ENCODE measurements around the gene FN1. TPM values are rescaled to one million over a fixed set of nuclear protein-coding genes. Genes with fewer than 3 reads are reported as not detected.

Gene FN1
- polyA plus RNA-seq, 2 of the 4 experiments (the other 2 are of a cell fraction) = 203 to 500 TPM

DNA sequence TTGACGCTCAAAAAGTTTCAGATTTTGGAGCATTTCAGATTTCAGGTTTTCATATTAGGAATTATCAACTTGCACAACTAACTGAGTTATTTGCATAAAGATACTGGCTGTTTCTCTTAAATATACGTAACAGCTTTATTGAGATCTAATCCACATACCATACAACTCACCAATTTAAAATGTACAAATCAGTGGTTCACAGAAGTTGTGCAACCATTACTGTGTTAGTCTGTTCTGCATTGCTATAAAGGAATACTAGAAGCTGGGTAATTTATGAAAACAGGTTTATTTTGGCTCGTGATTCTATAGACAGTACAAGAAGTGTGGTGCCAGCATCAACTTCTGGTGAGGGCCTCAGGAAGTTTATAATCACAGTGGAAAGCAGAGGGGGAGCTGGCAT, 115.8 kb downstream of the FN1 start:
- Histone ChIP-seq H3K4me1 (no peaks in the 10 kb centered on the region; the same call in 2 of the 3 replicates), H3K4me3 (no peak overlapping the region), H3K4me2 (no peak overlapping the region), H3K9me3 (no peaks in the 10 kb centered on the region), H3K27ac (no peak overlapping the region)
- 82% methylated on average over 3 of the region's 3 CpGs for WGBS (ENCODE audit: missing lambda C conversion rate)
- TF ChIP-seq, protein P1, sequence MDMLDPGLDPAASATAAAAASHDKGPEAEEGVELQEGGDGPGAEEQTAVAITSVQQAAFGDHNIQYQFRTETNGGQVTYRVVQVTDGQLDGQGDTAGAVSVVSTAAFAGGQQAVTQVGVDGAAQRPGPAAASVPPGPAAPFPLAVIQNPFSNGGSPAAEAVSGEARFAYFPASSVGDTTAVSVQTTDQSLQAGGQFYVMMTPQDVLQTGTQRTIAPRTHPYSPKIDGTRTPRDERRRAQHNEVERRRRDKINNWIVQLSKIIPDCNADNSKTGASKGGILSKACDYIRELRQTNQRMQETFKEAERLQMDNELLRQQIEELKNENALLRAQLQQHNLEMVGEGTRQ (IDR thresholded peaks at IDR 0.05) = no peak
- TF ChIP-seq CEBPB (IDR thresholded peaks at IDR 0.05) (no peak), TFCP2L1 (CRISPR knock-in tag; IDR thresholded peaks at IDR 0.05) (no peak), HOXB13 (CRISPR knock-in tag; IDR thresholded peaks at IDR 0.05; ENCODE audit: low read depth) (no peak), EHMT2 (IDR thresholded peaks at IDR 0.05; ENCODE audit: low read depth) (no peak), FOXS1 (CRISPR knock-in tag; IDR thresholded peaks at IDR 0.05) (no peak), CBX8 (IDR thresholded peaks at IDR 0.05) (no peak), ESRRA (IDR thresholded peaks at IDR 0.05; ENCODE audit: borderline replicate concordance, low read length) (no peak), NFE2L2 (conservative IDR thresholded peaks at IDR 0.05; ENCODE audit: low read length) (no peak), EP300 (IDR thresholded peaks at IDR 0.05) (no peak), CHD4 (IDR thresholded peaks at IDR 0.05; ENCODE audit: borderline replicate concordance) (no peak)
- TF ChIP-seq, protein P2, sequence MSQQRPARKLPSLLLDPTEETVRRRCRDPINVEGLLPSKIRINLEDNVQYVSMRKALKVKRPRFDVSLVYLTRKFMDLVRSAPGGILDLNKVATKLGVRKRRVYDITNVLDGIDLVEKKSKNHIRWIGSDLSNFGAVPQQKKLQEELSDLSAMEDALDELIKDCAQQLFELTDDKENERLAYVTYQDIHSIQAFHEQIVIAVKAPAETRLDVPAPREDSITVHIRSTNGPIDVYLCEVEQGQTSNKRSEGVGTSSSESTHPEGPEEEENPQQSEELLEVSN (IDR thresholded peaks at IDR 0.05; ENCODE audit: borderline replicate concordance, low read depth) = no peak
- TF ChIP-seq, protein P3, sequence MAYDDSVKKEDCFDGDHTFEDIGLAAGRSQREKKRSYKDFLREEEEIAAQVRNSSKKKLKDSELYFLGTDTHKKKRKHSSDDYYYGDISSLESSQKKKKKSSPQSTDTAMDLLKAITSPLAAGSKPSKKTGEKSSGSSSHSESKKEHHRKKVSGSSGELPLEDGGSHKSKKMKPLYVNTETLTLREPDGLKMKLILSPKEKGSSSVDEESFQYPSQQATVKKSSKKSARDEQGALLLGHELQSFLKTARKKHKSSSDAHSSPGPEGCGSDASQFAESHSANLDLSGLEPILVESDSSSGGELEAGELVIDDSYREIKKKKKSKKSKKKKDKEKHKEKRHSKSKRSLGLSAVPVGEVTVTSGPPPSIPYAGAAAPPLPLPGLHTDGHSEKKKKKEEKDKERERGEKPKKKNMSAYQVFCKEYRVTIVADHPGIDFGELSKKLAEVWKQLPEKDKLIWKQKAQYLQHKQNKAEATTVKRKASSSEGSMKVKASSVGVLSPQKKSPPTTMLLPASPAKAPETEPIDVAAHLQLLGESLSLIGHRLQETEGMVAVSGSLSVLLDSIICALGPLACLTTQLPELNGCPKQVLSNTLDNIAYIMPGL (CRISPR knock-in tag; IDR thresholded peaks at IDR 0.05; ENCODE audit: borderline replicate concordance) = no peak
- TF ChIP-seq, protein P4, sequence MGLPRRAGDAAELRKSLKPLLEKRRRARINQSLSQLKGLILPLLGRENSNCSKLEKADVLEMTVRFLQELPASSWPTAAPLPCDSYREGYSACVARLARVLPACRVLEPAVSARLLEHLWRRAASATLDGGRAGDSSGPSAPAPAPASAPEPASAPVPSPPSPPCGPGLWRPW (IDR thresholded peaks at IDR 0.05) = no peak
- TF ChIP-seq, protein P5, sequence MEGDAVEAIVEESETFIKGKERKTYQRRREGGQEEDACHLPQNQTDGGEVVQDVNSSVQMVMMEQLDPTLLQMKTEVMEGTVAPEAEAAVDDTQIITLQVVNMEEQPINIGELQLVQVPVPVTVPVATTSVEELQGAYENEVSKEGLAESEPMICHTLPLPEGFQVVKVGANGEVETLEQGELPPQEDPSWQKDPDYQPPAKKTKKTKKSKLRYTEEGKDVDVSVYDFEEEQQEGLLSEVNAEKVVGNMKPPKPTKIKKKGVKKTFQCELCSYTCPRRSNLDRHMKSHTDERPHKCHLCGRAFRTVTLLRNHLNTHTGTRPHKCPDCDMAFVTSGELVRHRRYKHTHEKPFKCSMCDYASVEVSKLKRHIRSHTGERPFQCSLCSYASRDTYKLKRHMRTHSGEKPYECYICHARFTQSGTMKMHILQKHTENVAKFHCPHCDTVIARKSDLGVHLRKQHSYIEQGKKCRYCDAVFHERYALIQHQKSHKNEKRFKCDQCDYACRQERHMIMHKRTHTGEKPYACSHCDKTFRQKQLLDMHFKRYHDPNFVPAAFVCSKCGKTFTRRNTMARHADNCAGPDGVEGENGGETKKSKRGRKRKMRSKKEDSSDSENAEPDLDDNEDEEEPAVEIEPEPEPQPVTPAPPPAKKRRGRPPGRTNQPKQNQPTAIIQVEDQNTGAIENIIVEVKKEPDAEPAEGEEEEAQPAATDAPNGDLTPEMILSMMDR (IDR thresholded peaks at IDR 0.05) = no peak
- TF ChIP-seq, protein P6, sequence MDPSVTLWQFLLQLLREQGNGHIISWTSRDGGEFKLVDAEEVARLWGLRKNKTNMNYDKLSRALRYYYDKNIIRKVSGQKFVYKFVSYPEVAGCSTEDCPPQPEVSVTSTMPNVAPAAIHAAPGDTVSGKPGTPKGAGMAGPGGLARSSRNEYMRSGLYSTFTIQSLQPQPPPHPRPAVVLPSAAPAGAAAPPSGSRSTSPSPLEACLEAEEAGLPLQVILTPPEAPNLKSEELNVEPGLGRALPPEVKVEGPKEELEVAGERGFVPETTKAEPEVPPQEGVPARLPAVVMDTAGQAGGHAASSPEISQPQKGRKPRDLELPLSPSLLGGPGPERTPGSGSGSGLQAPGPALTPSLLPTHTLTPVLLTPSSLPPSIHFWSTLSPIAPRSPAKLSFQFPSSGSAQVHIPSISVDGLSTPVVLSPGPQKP (IDR thresholded peaks at IDR 0.05; ENCODE audit: low read depth, low read length) = no peak
- FAIRE-seq (no peak), ATAC-seq (no peak), DNase-seq (ENCODE audit: low read depth in 1 of 2, low spot score in 1 of 2) (no peak)
- POLR2A ChIA-PET = no interaction called here
- CTCF ChIA-PET = interaction anchor here (1.4 kb wide), 1 partner anchor 8 kb away, joined by 5 read pairs; the partner anchor contains the start of gene ATIC

DNA sequence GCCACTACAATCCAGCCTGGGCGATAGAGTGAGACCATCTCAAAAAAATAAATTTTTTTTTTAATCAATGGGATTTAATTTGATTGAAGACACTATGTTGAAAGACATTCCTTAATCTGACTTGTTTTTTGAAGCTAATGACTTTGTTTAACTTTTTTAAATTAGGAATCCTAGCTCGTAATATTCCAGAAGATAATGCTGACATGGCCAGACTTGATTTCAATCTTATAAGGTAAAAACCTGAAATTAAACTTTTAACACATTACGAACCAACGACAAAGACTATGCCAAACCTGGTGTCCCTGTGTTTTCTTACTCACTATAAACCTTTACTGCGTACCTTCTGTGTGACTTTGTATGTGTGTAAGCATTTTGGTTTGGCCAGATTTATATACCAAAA, 116.4 kb downstream of the FN1 start:
- FAIRE-seq = no peak
- Histone ChIP-seq H3K4me3 (no peak overlapping the region), H3K9me3 (no peaks in the 10 kb centered on the region), H3K27ac (no peak overlapping the region), H3K4me2 (no peak overlapping the region), H3K4me1 (no peaks in the 10 kb centered on the region; the same call in 2 of the 3 replicates)
- DNase-seq (ENCODE audit: low read depth in 1 of 2, low spot score in 1 of 2) = no peak
- ATAC-seq = no peak
- TF ChIP-seq NFE2L2 (conservative IDR thresholded peaks at IDR 0.05; ENCODE audit: low read length) (no peak), CEBPB (IDR thresholded peaks at IDR 0.05) (no peak), JUN (IDR thresholded peaks at IDR 0.05) (no peak), ESRRA (IDR thresholded peaks at IDR 0.05; ENCODE audit: borderline replicate concordance, low read length) (no peak), HOXB13 (CRISPR knock-in tag; IDR thresholded peaks at IDR 0.05; ENCODE audit: low read depth) (no peak), TFCP2L1 (CRISPR knock-in tag; IDR thresholded peaks at IDR 0.05) (no peak), FOSL2 (IDR thresholded peaks at IDR 0.05) (no peak), FOSL2 (CRISPR knock-in tag; IDR thresholded peaks at IDR 0.05) (no peak)
- POLR2A ChIA-PET = no interaction called here
- WGBS (ENCODE audit: missing lambda C conversion rate) = 94% methylated on average over 5 of the region's 5 CpGs
- CTCF ChIA-PET = interaction anchor here (0.6 kb wide), 1 partner anchor 611 kb away, joined by 3 read pairs; no protein-coding TSS in a partner anchor

Measured in A549 (cell line).